HFFc6 (cell line): ENCODE data around the gene LBR. TPM values are rescaled to one million over a fixed set of nuclear protein-coding genes. Genes with fewer than 3 reads are reported as not detected.

ENCODE experiments used
- DNase-seq: peaks from one replicate; pipeline ENCODE4 v3.0.0-alpha.2; 2018
- H3K27ac Mint-ChIP-seq: 2 replicates; pipeline ENCODE4 v1.8.0; 2020; ENCODE audit warnings: mild to moderate bottlenecking, mixed read lengths
- H3K27me3 Mint-ChIP-seq: 2 replicates; pipeline ENCODE4 v1.8.0; 2021; ENCODE audit warnings: mild to moderate bottlenecking, moderate library complexity, mixed read lengths; ENCODE audit not compliant: insufficient read depth
- H3K36me3 Mint-ChIP-seq: 2 replicates; pipeline ENCODE4 v1.8.0; 2021; ENCODE audit warnings: low read depth, mixed read lengths
- H3K4me1 Mint-ChIP-seq: 2 replicates; pipeline ENCODE4 v1.8.0; 2020; ENCODE audit warnings: low read depth, mixed read lengths
- H3K4me3 Mint-ChIP-seq: 2 replicates; pipeline ENCODE4 v1.8.0; 2020; ENCODE audit warnings: mild to moderate bottlenecking, moderate library complexity, mixed read lengths
- H3K9me3 Mint-ChIP-seq: 2 replicates; pipeline ENCODE4 v1.8.0; 2020; ENCODE audit warnings: mild to moderate bottlenecking, mixed read lengths
- total RNA-seq, 6 experiments: library from RNA; stranded (reverse); fragmentation: NEBNext Ultra II Directional; extraction: Animal tissue kit (Norgen Biotek cat#: 25700); gene quantifications; 2 replicates in 1 of 6; 3 replicates in 5 of 6; pipeline ENCODE4 v1.2.3, GENCODE V29; 2021
- TF ChIP-seq, protein P1 (sequence below): fragments of 200-600 bp; sonication (generic); IDR thresholded peaks from 2 replicates; pipeline ENCODE4 v1.5.0; 2021; ENCODE audit warnings: antibody characterized with exemption, mild to moderate bottlenecking

Gene LBR
- total RNA-seq, 6 experiments from 2014 or later: 20.7 to 42.7 (median 36.3) TPM

DNA sequence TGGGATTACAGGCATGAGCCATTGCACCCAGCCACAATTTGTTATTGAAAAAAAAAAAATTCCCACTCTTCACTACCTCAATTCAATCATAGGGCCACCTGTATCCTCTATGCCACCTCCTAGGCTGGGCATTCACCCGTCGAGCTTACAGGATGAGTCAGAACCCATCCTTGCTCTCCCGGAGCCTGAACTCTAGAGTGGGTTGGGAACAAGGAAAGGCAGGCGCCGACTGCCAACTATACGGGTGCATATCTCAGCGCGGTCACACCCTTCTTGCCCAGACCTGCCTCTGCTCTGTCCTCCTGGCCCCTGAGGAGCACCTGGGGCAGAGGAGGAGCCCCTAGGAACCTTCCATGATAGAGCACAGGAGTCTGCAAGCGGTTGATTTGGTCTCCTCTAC, 21.4 kb upstream of the LBR start:
- peaks cover 29% of the 10 kb centered on the region for H3K4me1 Mint-ChIP-seq

DNA sequence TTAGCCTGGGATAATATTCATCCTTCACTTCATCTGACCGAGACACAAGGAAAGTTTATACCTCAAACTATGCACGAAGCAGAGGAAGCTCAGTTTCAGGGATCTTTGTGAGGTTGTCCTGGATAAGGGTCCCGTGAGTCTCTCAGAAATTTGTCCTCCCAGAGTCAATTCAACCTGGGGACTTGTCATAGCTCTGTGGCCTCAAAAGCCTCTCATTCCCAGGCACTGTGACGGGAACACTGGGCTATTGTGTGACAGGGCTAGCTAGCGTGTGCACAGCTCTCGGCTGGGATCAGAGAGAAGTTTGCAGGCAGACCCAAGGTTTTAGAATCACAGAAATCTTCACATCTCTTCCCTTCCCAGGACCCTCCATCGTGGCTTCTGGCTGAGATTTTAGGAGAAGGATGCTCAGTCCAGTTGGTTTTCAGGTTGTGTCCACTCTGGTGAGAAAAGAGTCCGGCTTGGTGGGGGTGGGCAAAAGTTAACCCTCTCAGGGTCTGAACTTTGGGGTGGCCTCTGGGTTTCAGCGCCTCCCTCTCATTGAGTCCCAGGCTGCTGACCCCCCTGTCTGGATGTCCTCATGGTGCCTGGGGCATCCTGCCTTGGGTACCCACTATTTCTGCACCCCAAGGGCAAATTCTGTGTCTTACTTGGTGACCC, 20.4 kb upstream of the LBR start:
- DNase-seq: no peak
- Mint-ChIP-seq H3K36me3 (no peaks in the 10 kb centered on the region), H3K9me3 (no peaks in the 10 kb centered on the region), H3K27me3 (peaks cover 19% of the 10 kb centered on the region), H3K4me3 (peak overlapping the region; percentile 65), H3K27ac (peak overlapping the region; percentile 17; the same call in 1 of the 2 replicates), H3K4me1 (peaks cover 22% of the 10 kb centered on the region)
- TF ChIP-seq, protein P1, sequence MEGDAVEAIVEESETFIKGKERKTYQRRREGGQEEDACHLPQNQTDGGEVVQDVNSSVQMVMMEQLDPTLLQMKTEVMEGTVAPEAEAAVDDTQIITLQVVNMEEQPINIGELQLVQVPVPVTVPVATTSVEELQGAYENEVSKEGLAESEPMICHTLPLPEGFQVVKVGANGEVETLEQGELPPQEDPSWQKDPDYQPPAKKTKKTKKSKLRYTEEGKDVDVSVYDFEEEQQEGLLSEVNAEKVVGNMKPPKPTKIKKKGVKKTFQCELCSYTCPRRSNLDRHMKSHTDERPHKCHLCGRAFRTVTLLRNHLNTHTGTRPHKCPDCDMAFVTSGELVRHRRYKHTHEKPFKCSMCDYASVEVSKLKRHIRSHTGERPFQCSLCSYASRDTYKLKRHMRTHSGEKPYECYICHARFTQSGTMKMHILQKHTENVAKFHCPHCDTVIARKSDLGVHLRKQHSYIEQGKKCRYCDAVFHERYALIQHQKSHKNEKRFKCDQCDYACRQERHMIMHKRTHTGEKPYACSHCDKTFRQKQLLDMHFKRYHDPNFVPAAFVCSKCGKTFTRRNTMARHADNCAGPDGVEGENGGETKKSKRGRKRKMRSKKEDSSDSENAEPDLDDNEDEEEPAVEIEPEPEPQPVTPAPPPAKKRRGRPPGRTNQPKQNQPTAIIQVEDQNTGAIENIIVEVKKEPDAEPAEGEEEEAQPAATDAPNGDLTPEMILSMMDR: no peak

More for the DNA sequence above, 21.4 kb upstream of the LBR start:
- H3K4me3 Mint-ChIP-seq: no peak overlapping the region
- TF ChIP-seq, protein P1: no peak
- H3K36me3 Mint-ChIP-seq: no peaks in the 10 kb centered on the region
- DNase-seq: no peak
- no peaks in the 10 kb centered on the region for H3K9me3 Mint-ChIP-seq
- H3K27me3 Mint-ChIP-seq: peaks cover 13% of the 10 kb centered on the region
- H3K27ac Mint-ChIP-seq: no peak overlapping the region

DNA sequence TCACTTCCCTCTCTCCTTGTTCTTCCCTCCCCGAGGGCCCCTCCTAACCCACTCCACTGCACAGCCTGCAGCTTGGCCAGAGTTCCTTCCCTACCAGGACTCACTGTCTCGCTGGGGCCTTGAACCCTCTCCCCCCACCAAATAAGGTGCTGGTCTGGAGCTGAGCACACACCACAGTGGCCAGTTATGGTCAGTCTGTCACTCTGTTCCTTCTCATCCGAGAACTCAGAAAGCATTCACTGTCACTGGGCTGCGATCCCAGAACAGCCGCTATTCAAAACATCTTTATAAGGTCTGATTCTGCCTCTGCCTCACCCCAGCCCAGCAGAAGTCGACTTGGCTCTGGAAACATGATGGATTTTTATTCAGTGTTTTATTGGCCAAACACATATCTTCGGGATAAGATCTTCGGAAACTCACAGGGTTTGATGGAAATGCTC, 19.8 kb upstream of the LBR start:
- Mint-ChIP-seq H3K4me3 (peak overlapping the region; percentile 65), H3K27me3 (peaks cover 18% of the 10 kb centered on the region)

DNA sequence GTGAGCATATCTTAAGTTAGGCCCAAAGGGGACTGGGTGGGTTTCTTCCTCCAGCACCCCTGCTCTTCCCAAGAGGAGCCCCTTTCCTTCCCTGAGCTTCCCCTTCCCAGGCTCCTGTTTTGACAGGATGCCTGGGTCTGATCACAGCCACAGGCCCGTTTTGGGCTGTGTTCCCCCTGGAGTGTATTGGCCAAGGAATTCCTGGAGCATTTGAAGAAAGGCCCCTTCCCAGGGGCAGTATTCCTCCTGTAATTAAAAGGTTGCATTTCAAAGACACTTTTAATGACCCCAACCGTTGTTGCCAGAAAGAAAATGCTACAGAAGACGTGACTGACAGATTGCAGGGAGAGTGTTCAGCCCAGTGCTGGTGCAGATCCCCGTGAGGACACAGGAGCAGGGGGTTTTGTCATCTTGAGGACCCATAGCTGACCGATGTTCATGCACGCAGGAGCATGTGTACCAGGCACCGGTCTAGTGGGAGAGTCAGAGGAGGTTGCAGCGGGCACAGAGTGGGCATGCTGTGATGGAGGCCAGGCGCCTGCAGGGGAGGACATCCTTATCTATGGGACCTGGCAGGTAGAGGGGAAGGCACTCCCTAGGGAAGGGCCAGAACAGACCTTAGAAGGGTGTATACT, 19.3 kb upstream of the LBR start:
- Mint-ChIP-seq H3K27me3 (peaks cover 16% of the 10 kb centered on the region), H3K4me3 (no peak overlapping the region), H3K4me1 (peaks cover 31% of the 10 kb centered on the region), H3K27ac (no peak overlapping the region), H3K36me3 (no peaks in the 10 kb centered on the region), H3K9me3 (no peaks in the 10 kb centered on the region)
- no peak for DNase-seq
- TF ChIP-seq, protein P1: no peak

More for the DNA sequence above, 19.8 kb upstream of the LBR start:
- DNase-seq: peak; percentile 18
- H3K27ac Mint-ChIP-seq: peak overlapping the region; percentile 17; the same call in 1 of the 2 replicates
- no peaks in the 10 kb centered on the region for H3K36me3 Mint-ChIP-seq
- H3K9me3 Mint-ChIP-seq: no peaks in the 10 kb centered on the region
- peaks cover 28% of the 10 kb centered on the region for H3K4me1 Mint-ChIP-seq
- TF ChIP-seq, protein P1: no peak

DNA sequence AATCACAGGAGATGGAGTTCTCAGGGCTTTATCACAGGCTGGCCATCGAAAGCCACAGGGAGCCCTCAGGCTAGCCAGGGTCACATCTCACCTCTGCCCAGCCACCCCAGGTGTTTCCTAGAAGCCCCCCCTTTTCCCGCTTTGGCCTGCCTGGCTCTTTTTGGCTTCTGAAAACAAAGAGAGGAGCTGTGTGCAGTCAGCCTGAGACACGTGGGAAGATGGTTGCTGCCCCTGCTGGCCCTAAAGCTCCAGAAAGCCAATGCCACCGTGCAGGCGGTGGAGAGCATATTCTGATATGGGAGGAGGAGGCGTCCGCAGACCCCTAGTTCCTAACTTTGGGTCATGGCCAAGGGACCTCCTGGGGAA, 18.7 kb upstream of the LBR start:
- Mint-ChIP-seq H3K27me3 (peaks cover 16% of the 10 kb centered on the region), H3K4me3 (no peak overlapping the region), H3K36me3 (no peaks in the 10 kb centered on the region), H3K9me3 (no peaks in the 10 kb centered on the region), H3K27ac (no peak overlapping the region), H3K4me1 (peaks cover 36% of the 10 kb centered on the region)
- TF ChIP-seq, protein P1: no peak
- DNase-seq: no peak
